MV-4-11 (cell line): Measurements from ENCODE around the gene PLET1.

Experiments
- DNase-seq: peaks from one replicate; lab custom pipeline; 2025; lab: John Stamatoyannopoulos, UW

The PLET1 gene

DNA sequence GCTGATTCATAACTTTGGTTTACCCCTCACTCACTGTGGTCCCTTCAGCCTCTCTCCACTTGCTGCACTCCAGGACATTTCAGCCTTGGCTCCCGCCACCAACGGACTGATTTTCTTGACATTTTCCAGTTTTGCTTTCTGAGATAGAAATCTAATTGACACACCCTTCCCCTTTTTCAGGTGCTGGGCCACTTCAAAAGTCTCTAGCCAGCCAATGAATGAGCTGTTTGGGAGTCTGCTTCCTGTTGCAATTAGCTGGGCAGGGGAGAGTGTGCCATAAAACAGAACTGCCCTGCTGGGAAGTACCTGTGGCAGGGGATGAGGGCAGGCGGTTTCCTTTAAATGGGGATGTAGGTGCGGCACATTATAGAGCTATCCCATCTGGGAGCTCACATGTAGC, 21.1 kb upstream of the PLET1 start:
- DNase-seq = no peak

DNA sequence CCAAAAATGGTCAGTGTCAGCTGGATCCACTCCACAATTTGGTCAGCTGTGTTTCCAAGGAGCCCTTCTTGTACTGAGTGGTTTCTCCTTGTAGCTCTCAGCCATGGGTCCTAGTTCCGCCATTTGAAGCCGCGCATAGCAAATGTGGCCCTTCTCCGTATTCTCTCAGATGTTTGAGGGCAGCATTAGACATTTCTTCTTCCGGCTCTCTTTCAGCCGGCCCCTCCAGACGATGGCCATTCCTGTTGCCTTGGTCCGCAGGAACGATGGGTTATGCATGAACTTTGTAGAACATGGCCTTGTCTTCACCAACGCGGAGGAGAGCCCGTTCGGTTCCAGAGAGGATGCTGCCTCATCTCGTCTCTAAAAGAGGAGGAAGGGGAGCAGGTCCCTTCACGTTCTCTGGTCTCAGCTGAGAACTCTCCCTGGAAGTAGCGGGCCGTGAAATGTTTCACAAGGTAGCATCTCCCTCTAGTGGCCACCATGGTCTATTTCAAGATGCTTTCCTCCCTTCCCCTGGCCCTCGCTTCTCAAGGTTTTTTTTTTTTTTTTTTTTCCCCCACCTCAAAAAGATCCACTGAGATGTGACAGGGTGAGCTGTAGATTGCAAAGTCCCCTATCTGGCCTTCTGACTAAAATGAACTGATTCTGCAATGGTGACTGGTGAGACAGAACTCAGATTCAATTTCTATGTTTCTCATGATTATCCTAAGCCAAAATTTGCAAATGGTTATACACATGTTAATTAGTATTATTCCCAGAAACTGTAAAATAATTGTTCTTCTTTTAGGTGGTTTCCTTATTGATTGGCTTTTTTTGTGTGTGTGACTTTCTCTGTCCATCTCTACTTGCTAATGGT, 19.8 kb upstream of the PLET1 start:
- DNase-seq = peak; percentile 75

DNA sequence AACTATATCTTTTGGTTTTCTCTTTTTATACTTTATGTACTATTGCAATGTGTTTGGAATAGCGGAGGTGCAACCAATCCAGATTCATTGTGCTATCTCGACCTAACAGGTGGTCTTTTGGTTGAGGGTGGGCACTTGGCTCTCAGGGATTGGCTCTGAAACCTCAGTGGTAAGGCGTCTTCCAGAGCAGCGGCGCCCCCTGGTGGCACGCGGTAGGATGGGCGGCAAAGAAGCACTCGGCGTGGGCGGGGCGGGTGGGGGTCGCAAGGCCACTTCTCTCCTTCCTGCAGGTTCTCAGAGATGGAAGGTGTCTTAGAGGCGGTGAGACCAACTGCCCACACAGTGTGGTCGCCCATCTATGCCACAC, 19.2 kb upstream of the PLET1 start:
- DNase-seq = peak; percentile 27

DNA sequence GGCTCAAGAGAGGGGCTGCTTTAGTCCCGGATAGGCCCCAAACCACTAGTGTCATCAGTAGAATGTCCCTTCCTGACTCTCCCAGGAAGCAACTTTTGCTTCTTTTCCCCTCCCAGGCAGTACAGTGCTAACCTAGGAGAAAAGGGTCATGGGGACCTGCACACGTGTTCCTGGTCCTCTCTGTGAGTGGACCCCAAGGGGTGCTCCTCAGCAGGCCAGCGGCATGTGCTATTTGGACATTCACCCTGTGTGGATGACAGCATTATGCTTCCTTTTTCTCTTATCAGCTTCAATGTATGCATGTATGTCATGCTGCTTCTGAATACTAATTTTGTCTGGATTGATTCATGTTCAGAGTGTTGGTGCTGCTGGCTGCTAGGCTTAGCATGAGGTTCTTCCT, 18.1 kb upstream of the PLET1 start:
- no peak for DNase-seq

DNA sequence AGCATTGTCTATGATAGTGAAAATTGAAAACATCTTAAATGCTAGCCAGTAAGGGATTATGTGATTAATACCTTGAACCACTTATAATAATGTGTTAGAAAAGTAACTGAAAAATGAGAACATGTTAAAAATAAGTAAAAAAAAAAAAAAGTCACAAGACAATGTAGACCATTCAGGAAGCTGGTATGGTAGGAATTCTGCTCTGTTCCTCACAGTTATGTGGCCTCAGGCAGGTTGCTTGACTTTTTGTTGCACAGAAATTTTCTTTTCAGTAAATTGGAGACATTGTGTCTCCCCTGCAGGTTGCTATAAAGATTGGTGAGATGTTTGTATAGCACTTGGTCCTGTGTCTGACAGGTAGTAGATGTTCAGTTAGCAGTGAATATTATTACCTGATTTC, 17.3 kb upstream of the PLET1 start:
- DNase-seq = no peak

DNA sequence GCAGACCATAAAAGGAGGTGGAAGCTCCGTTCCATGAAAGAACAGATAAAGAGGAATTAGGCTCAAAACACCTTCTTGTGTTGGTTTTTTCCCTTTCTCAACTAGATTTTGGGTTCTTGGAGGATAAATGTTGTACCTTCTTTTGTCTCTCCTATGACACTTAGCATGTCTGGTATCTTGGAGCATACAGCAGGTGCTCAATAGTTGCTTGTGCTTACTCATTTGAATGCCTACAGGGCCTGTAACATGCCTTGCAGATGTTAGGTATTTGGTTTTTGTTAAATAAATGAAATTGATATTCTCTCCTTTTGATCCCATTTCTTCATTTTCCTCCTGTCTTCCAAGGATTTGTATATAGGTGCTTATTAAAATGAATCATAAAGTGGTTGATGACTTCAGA, 16.4 kb upstream of the PLET1 start:
- peak; percentile 8 for DNase-seq

DNA sequence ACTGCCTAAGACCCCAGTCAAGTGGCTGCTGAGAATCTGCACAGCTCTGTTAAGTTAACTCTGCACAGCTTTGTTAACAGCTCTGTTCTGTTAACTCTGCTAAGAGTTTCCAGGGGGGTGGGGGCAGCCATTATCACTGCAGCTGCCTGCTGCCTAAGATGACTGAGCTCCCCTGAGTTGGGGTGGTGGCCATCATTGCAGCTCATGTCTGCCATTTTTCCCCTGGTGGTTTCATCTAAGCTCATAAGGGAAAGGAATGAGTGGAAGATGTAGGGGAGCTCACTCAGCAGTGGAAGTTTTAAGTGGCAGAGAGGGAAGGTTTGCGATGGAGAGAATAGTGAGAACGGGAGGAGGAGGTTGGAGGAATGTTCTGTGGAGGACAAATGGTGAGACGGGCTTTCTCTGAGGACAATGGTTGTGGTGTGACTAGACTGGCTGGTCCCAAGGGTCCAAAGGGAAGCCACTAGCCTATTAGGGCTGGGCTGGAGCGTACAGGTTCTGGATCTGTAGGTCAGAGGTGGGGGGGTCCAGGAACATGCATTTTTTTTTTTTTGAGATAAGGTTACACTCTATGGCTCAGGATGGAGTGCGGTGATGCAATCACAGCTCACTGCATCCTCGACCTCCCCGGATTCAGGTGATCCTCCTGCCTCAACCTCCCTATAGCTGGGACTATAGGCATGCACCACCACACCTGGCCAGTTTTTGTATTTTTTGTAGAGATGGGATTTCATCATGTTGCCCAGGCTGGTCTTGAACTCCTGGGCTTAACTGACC, 13.5 kb upstream of the PLET1 start:
- no peak for DNase-seq

DNA sequence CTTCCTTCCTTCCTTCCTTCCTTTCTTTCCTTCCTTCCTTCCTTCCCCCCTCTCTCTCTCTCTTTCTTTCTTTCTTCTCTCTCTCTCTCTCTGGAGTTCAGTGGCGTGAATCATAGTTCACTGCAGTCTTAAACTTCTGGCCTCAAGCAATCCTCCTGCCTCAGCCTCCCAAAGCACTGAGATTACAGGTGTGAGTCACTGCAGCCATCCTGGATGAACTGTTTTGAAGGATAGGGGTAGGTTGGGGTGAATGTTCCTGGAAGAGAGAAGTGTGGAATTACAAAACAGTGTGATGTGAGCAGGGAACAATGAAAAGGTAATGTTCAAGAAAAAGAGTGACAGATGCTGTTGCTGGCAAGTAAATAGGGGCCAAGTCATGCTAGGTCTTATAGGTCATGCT, 12.4 kb upstream of the PLET1 start:
- DNase-seq = no peak

DNA sequence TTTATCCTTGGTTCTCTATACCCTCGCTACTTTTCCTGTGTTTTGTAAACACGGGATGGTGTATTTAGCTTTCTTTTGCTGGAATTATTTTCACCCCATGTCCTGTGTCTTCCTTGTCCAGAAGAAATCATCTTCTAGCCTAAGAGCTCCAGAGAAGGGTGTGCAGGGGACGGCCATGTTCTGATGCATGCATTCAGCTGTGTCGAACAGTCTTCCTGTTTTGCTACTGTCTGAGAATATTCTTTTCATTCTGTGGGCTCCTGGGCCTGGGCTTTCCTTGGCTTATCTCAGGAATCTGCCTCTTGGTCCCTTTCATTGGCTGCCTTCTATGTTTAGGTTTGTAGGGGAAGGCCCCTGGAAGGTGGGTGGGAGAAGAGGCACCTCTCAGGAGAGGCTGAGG, 10.6 kb upstream of the PLET1 start:
- DNase-seq = no peak

DNA sequence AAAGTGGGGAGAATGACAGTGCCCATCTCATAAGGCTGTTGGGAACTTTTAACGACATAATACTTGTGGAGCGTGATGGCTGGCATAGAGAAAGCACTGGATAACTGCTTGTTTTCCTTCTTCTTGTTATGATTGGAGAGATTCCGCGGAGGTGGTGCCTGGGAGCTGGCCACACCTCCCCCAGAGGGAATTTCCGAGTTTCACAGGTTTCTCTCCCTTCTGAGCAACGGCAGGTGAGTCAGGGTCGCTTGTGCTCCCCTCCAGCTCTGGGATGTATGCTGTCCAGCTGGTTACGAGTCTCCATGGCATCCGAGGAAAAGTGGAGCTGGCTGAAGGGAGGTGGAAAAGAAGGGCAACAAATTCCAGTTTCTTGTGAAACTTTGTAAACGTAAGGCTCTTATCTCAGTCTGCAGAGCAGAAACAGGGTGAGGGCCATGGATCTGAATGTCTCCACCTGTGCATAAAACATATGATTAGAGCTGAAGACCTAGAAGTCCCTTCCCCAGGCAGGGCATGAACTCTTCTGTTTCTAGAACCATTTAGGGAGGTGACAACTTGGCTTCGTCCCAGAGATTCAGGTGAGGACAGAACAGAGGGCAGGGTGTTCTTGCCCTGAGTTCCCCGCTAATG, 10.0 kb upstream of the PLET1 start:
- no peak for DNase-seq

DNA sequence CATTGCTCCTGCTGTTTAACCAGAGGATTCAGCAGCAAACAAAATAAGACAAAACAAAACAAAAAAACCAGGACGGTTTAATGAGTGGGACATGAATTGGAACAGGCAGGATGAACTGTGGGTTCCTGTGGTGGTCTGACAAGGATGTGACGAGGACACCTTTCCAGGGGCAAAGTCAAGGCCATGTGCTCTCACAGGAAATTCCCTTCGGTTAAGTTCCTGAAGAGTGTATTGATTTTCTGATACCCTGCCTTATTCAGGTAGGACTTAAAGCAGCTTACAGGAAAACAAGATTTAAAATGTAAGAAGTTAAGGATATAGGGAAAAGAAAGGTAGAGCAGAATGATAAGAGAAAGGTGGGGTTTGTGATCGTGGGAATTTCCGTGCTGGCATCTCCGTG, 8.5 kb upstream of the PLET1 start:
- DNase-seq = no peak

DNA sequence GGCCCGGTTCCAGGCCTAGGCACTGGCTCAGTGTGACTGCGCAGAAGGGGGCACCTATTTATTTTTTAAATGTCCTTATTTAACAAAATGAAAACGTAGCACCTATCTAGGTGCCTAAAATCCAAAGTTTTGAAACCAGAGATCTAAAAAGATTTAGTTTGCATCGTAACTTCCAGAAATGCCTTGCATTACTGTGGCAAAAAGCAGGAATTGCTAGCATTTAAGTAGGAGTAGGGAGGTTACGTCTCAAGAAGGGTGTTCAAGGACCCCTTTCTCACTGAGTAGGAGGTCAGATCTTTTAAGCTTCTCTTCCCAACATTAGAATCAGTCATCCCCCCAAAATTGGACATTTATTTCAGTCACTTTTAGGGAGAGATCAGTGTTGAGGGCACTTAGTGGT, 7.7 kb upstream of the PLET1 start:
- DNase-seq = no peak

DNA sequence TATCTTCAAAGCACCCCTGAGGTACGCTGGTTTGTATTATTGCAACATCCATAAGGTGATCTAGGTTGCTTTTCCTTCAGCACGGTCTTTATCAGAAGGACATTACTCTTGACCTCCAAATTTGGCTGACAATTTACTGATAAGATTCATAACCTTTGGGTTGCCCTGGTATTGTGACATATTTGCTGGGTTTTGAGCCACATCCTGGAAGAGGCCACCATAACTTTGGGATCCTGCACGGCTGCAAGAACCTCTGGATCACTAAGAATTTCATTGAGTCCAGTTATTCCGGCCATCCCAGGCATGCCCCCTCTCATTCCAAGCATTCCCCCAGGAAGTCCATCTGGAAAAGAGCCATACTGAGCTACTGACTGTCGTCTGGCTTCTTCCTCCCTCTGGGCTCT, 6.5 kb upstream of the PLET1 start:
- no peak for DNase-seq

DNA sequence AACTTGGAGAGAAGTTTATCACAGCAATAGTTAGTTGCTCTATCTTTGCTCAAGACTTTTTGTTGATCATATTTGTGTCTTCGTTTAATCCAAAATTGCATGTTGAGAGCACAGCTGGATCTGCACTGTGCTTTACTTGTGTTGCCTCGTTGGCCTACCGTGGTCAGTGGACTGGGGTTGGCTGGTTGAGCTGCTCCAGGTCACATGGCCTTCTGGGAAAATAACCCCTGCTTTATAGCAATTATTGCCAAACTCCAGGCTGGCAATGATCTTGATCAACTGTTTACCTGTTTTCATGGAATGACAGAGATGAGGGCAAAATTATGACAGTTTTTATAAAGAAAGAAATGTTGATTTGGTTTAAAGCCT, 5.7 kb upstream of the PLET1 start:
- no peak for DNase-seq

DNA sequence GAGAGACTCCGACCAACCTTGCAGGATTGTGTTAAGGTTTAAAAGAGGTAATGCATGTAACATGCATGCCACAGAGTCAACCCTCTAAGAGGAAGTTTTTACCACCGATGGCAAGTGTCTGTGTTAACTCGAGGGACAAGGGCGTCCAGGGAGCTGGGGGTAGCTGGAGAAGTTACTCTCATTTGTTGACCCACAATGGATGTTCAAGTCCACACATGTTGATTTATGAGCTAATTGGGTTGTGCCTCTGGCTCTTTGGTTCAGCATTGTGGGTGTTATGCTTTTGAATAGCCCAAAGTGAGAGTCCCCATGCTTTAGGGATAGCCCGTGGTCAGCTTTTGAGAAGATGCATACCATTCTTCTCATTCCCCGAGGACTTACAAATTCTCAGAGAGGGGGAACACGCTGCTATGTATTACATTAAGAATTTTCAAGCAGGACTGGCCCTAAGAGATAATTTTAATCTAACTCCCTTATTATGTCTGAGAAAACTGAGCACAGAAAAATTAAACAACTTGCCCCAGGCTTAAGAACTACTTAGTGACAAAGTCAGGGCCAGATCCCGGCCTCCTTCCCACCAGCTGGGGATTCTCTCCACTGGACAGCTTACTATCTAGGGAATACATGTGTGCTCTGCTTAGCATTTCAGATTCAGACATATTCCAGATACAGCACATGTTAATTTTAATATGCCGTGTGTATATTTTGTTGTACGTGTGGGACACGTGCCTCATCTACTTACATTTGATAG, 5.2 kb upstream of the PLET1 start:
- no peak for DNase-seq

DNA sequence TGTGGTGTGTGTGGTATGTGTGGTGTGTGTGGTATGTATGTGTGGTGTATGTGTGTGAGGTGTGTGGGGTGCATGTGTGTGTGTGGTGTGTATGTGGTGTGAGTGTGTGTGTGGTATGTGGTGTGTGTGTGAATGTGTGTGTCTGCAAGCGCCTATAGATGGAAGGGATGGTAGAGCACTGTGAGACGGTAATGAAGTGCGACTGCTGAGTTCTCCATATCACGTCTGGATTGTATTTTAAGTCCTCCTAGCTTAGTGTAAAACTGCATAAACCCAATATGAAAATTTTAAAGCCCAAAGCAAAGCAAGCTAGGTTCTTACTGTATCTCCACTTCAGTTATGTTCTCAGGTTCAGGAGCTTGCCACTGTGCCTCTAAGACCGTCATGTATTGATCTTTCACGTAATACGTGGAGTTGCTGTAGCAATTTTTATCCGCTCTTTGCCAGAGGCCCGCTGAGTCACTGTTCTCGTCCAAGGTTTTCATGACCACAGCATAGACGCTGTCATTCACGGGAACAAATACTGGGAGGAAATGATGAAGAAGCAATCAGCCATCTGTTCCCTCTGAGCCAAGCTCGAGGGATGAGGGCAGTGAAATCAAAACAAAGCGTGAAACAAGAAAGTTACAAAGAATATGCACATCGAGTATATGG, 5.5 kb downstream of the PLET1 start:
- DNase-seq = peak; percentile 61

DNA sequence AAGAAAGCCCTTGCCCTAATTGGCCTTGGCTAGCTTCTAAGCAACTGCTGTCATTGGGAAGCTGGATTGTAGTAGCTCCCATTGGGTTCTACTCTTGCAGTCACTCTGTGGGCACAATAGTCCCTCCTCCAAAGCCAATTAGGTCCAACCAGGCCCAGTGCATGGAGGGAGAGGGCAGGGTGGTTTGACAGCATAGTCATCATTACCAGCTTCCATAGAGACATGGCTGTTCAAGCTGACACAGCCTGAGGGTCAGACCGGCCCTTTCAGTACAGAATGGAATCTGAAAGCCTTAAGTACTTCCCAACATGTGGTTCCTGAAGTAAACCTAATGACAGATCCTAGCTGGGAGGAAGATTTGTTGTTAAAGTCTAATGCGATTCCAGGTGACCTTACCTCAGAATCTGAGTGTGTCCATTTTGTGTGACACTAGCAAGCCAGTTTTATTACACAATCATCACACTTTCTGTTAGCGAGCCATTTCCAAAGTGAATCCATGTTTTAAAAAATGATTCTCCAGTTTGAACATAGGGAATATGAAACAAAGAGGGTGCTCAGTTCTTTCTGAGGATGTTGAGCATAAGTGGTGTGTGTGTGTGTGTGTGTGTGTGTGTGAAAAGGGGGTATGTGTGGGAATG, 6.9 kb downstream of the PLET1 start:
- no peak for DNase-seq

DNA sequence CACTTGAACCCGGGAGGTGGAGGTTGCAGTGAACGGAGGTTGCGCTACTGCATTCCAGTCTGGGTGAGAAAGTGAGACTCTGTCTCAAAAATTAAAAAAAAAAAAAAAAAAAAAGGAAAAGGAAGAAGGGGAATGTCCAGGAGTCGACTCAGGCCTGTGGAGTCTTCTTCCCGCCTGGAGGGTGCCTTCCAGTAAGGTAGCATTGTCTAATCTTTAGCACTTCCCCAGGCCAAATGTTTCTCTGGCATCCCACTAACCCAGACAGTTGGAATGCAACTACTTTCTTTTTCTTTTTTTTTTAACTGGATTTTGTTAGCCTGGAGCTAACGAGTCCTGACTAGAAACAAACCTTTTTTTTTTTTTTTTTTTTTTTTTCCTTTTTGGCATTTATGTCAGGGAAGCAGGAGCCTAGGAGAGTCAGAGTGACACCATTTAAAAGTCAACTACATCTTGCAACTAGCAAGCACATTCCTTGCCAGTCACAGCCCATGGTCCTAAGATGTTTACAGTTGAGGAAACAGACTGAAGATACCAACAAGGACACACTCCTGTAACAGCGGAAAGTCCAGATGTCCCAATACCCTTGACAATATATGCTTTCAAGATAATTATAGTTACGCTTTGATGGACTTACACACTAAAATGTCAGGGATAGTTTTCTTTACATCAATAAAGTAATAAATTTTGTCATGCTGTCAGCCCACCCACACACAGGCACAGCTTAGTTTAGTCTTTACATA, 10.6 kb downstream of the PLET1 start:
- DNase-seq = no peak

DNA sequence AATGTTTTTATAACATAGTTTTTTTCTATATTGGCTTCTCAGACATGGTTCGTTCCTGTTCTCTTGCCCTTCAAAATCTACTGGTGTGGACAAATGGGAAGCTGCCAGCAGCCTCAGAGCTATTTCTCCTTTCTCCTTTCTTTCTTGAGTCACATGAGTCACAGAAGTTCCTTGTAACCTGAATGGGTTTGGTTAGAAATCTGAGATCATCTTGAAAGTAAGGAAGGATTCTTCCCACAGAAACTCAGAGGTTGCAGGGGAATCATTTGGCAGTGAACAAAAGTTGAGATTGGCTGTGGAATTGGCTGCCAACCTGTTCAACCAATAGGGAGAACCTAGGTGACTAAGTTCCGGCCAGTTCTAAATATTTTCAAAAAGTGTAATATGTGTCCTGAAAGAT, 12.5 kb downstream of the PLET1 start:
- peak; percentile 35 for DNase-seq

DNA sequence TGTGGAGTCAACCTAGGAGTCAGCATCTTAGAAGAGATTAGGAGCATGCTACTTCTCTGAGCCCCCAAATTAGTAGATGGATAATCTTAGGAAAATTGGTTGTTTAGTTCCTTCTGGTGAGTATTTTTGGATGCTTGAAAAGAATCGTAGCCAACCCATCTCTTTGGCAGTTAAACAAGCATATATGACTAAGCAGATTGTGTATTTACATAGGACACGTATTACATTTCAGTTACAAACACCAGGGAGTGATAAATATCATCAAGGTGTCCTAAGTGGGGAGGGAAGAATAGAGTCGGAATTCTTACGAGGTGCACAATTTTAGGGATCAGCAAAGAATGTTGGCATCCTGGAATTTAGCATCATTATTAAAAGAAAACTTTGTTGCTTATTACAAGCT, 13.5 kb downstream of the PLET1 start:
- no peak for DNase-seq

DNA sequence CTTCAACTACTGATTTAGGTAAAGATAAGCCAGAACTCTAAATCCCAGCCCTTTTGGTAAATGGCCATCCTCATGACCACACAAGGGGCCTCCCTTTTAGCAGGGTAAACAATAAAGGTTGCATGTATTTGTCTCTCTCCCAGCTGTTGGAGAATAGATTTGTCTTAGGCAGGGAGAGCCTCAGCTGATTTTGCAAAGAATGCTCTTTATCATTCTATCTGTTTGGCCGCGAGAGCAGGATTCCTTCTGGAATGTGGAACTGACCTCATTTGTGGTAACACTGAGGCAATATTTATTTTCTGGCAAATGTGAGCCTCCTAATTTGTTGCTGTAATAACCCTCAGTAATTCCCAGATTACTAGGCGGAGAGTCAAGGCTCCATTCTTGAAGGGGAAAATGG, 19.2 kb downstream of the PLET1 start:
- no peak for DNase-seq
